ENCODE data around the gene KLHDC1. TPM values are rescaled to one million over a fixed set of nuclear protein-coding genes. Genes with fewer than 3 reads are reported as not detected.

The KLHDC1 gene
- total RNA-seq, 1 donor from 2014 or later: 0.99 TPM

- Mint-ChIP-seq H3K9me3 (no peaks in the 10 kb centered on the region), H3K36me3 (peaks cover 24% of the 10 kb centered on the region), H3K4me1 (no peaks in the 10 kb centered on the region), H3K27me3 (ENCODE audit: insufficient read depth, low read depth) (no peaks in the 10 kb centered on the region), H3K27ac (no peak overlapping the region), H3K4me3 (no peak overlapping the region)
- Histone ChIP-seq H3K4me1 (no peaks in the 10 kb centered on the region), H3K9me3 (ENCODE audit: low read depth) (no peaks in the 10 kb centered on the region), H3K4me3 (no peak overlapping the region), H3K4me2 (no peak overlapping the region), H3K27ac (no peak overlapping the region), H3K36me3 (peaks cover 59% of the 10 kb centered on the region), H3F3A (ENCODE audit: low read depth) (peaks cover 42% of the 10 kb centered on the region), H3K79me2 (ENCODE audit: low read depth) (no peaks in the 10 kb centered on the region), H3K9ac (no peak overlapping the region), H2AFZ (replicated peaks) (no peak overlapping the region), H3K27me3 (no peaks in the 10 kb centered on the region), H4K20me1 (ENCODE audit: low read depth) (no peaks in the 10 kb centered on the region)
- DNase-seq (ENCODE audit: low spot score): no peak
- TF ChIP-seq EZH2 (IDR thresholded peaks at IDR 0.05) (no peak), EZH2phosphoT487 (IDR thresholded peaks at IDR 0.05) (no peak), CTCF (IDR thresholded peaks at IDR 0.05) (no peak)
Measured at GRCh38 chr14:49783394-49784014, 90.6 kb downstream of the KLHDC1 start.

GRCh38 chr14:49786315-49786714 is 93.4 kb downstream of the KLHDC1 start:
- no peak overlapping the region for H3K4me3 ChIP-seq
- peaks cover 29% of the 10 kb centered on the region for H3K36me3 Mint-ChIP-seq
- H2AFZ ChIP-seq (replicated peaks): no peak overlapping the region
- DNase-seq (ENCODE audit: low spot score): no peak
- H3K4me1 Mint-ChIP-seq: no peaks in the 10 kb centered on the region
- no peak overlapping the region for H3K9ac ChIP-seq
- peaks cover 44% of the 10 kb centered on the region for H3K36me3 ChIP-seq
- no peak overlapping the region for H3K27ac Mint-ChIP-seq
- TF ChIP-seq EZH2phosphoT487 (IDR thresholded peaks at IDR 0.05) (no peak), CTCF (IDR thresholded peaks at IDR 0.05) (no peak), EZH2 (IDR thresholded peaks at IDR 0.05) (no peak)
- no peaks in the 10 kb centered on the region for H3K27me3 Mint-ChIP-seq (ENCODE audit: insufficient read depth, low read depth)
- H3K27ac ChIP-seq: no peak overlapping the region
- H3F3A ChIP-seq (ENCODE audit: low read depth): peaks cover 37% of the 10 kb centered on the region
- H3K27me3 ChIP-seq: no peaks in the 10 kb centered on the region
- no peaks in the 10 kb centered on the region for H4K20me1 ChIP-seq (ENCODE audit: low read depth)
- H3K4me1 ChIP-seq: no peaks in the 10 kb centered on the region
- no peaks in the 10 kb centered on the region for H3K9me3 ChIP-seq (ENCODE audit: low read depth)
- no peak overlapping the region for H3K4me3 Mint-ChIP-seq
- no peak overlapping the region for H3K4me2 ChIP-seq
- H3K79me2 ChIP-seq (ENCODE audit: low read depth): no peaks in the 10 kb centered on the region
- H3K9me3 Mint-ChIP-seq: no peaks in the 10 kb centered on the region

- Histone ChIP-seq H3K36me3 (peaks cover 31% of the 10 kb centered on the region), H3K27ac (no peak overlapping the region), H2AFZ (replicated peaks) (no peak overlapping the region), H3K9ac (no peak overlapping the region), H3K4me3 (no peak overlapping the region), H4K20me1 (ENCODE audit: low read depth) (no peaks in the 10 kb centered on the region), H3K79me2 (ENCODE audit: low read depth) (no peaks in the 10 kb centered on the region), H3F3A (ENCODE audit: low read depth) (peaks cover 4% of the 10 kb centered on the region), H3K4me2 (no peak overlapping the region), H3K4me1 (no peaks in the 10 kb centered on the region), H3K27me3 (no peaks in the 10 kb centered on the region), H3K9me3 (ENCODE audit: low read depth) (no peaks in the 10 kb centered on the region)
- Mint-ChIP-seq H3K9me3 (no peaks in the 10 kb centered on the region), H3K4me1 (no peaks in the 10 kb centered on the region), H3K36me3 (peaks cover 39% of the 10 kb centered on the region), H3K4me3 (no peak overlapping the region), H3K27me3 (ENCODE audit: insufficient read depth, low read depth) (no peaks in the 10 kb centered on the region), H3K27ac (no peak overlapping the region)
- TF ChIP-seq EZH2phosphoT487 (IDR thresholded peaks at IDR 0.05) (no peak), CTCF (IDR thresholded peaks at IDR 0.05) (no peak), EZH2 (IDR thresholded peaks at IDR 0.05) (no peak)
- no peak for DNase-seq (ENCODE audit: low spot score)
Measured at GRCh38 chr14:49792618-49793017, 99.7 kb downstream of the KLHDC1 start.
